ENCODE results near the gene SH3RF3. TPM values are rescaled to one million over a fixed set of nuclear protein-coding genes. Genes with fewer than 3 reads are reported as not detected.

SH3RF3 gene
- total and polyA plus RNA-seq, 9 of the 15 experiments (the other 6 are each of a cell fraction or from before 2014, with no cell fraction given) = 0.02 TPM; not detected in 8

DNA sequence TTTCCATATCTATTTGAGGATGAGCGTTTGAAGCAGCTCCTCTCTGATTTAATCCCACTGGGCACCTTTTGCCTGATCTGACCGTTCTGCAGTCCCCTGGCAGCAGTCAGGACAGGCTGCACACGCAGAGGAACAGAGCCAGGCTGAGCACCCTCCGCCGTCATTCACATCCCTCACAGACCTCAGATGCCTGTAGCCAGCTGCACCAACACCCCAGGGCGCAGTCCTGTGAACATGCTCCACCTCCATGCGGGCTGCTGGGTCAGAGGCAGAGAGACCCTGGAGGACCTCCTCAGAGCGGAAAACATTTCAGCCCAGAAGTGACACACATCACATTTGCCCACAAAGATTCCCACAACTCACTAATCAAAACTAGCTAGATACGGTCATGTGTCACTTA is 338.7 kb downstream of the SH3RF3 start:
- Histone ChIP-seq H4K20me1 (replicated peaks; ENCODE audit: control insufficient read depth, insufficient read depth, low read length) (no peaks in the 10 kb centered on the region; the same call in 1 of the 2 replicates), H3K4me1 (replicated peaks in 1 of 2; ENCODE audit: control insufficient read depth in 2 of 2, insufficient read depth in 2 of 2, low read length in 2 of 2) (no peaks in the 10 kb centered on the region), H3K27me3 (ENCODE audit: control insufficient read depth in 2 of 2, insufficient read depth in 2 of 2, low read length in 2 of 2) (peaks cover 6 to 37% of the 10 kb centered on the region in 2 experiments; a peak in 4 of 5 replicates), H3K9ac (ENCODE audit: insufficient read depth in 1 of 2, low read depth in 2 of 2, low read length in 2 of 2) (no peak overlapping the region; a peak in 1 of 4 replicates), H3K79me2 (ENCODE audit: control insufficient read depth, insufficient read depth, low read length) (no peaks in the 10 kb centered on the region), H3K36me3 (ENCODE audit: control insufficient read depth, insufficient read depth, low read length) (no peaks in the 10 kb centered on the region), H3K4me2 (ENCODE audit: insufficient read depth, low read length) (no peak overlapping the region), H2AFZ (ENCODE audit: low read depth, low read length) (no peak overlapping the region), H3K9me1 (ENCODE audit: control insufficient read depth, insufficient read depth, low read length) (no peaks in the 10 kb centered on the region), H3K27ac (ENCODE audit: extremely low read depth, low read depth, low read length) (no peak overlapping the region), H3K9me3 (replicated peaks; ENCODE audit: control insufficient read depth, insufficient read depth, low read depth, low read length) (no peaks in the 10 kb centered on the region), H3K4me3 (no peak overlapping the region)
- TF ChIP-seq TFE3 (CRISPR knock-in tag; IDR thresholded peaks at IDR 0.05) = no peak
- TF ChIP-seq ZNF583 (CRISPR knock-in tag; IDR thresholded peaks at IDR 0.05) = no peak
- no peak for TF ChIP-seq ZNF696 (CRISPR knock-in tag; conservative IDR thresholded peaks at IDR 0.05)
- no peak for TF ChIP-seq ZNF780A (CRISPR knock-in tag; IDR thresholded peaks at IDR 0.05)
- no peak for TF ChIP-seq FOXP1 (CRISPR knock-in tag; IDR thresholded peaks at IDR 0.05)
- TF ChIP-seq NFATC3 (IDR thresholded peaks at IDR 0.05) = no peak
- no peak for TF ChIP-seq GATAD2B (IDR thresholded peaks at IDR 0.05; ENCODE audit: borderline replicate concordance)
- TF ChIP-seq SRF (CRISPR knock-in tag; IDR thresholded peaks at IDR 0.05) = no peak
- TF ChIP-seq NR1H2 (CRISPR knock-in tag; IDR thresholded peaks at IDR 0.05) = no peak
- no peak for TF ChIP-seq ZFP36 (IDR thresholded peaks at IDR 0.05; ENCODE audit: low read depth, low read length, partially characterized antibody)
- 3% methylated on average over 9 of the region's 9 CpGs for WGBS (ENCODE audit: insufficient coverage, low coverage, missing lambda C conversion rate)
- in situ Hi-C loops (cut with MboI) (no loop called here), intact Hi-C loops (cut with micrococcal nuclease) (no loop called here)
- DNase-seq (ENCODE audit: extremely low read depth in 1 of 4, low spot score in 3 of 4) (no peak), ATAC-seq (no peak), FAIRE-seq (no peak)
- BruUV-seq (replicated peaks) = no TSS peak
- ChIA-PET CTCF (ENCODE audit: low intra/inter-chr PET ratio) (no interaction called here), POLR2A (no interaction called here)
